D341Med (cell line): ENCODE data around the gene LNPK.
"Not testable (repeated sequence)": the region's sequence is repeated elsewhere in the genome, so short reads cannot be mapped to it uniquely, and the experiment has no call there.

Experiments
- DNase-seq: peaks from one replicate; pipeline ENCODE4 v3.0.0; 2012; ENCODE audit warnings: low spot score

Gene LNPK

GRCh38 chr2:176001916-176002687 lies at the start of gene LNPK:
TSS of gene LNPK (minus strand) at chr2:176002267. CDS start at chr2:175995584, 6,683 bp downstream.
- DNase-seq = peak; percentile 94

- no peak for DNase-seq
Observed at GRCh38 chr2:176039375-176039774, 37.3 kb upstream of the LNPK start.

- no peak for DNase-seq
Observed at GRCh38 chr2:176038694-176039093, 36.6 kb upstream of the LNPK start.

GRCh38 chr2:176035013-176035691 lies 33.1 kb upstream of the LNPK start:
- no peak for DNase-seq

- DNase-seq = no peak
Observed at GRCh38 chr2:176027806-176028205, 25.7 kb upstream of the LNPK start.

GRCh38 chr2:176025932-176026331 lies 23.9 kb upstream of the LNPK start:
- no peak for DNase-seq

- DNase-seq = no peak
Observed at GRCh38 chr2:176024083-176024482, 22.0 kb upstream of the LNPK start.

- no peak for DNase-seq
Observed at GRCh38 chr2:176022048-176022447, 20.0 kb upstream of the LNPK start.

- no peak for DNase-seq
Observed at GRCh38 chr2:176020400-176020799, 18.3 kb upstream of the LNPK start.

GRCh38 chr2:176018708-176019107 lies 16.6 kb upstream of the LNPK start:
- DNase-seq = no peak

GRCh38 chr2:176009445-176009844 lies 7.4 kb upstream of the LNPK start:
- DNase-seq = no peak

- no peak for DNase-seq
Observed at GRCh38 chr2:176004934-176005333, 2.9 kb upstream of the LNPK start.

- DNase-seq = no peak
Observed at GRCh38 chr2:176003958-176004357, 1.9 kb upstream of the LNPK start.

- DNase-seq = no peak
Observed at GRCh38 chr2:176002688-176003210, 682 bp upstream of the LNPK start.

GRCh38 chr2:176001281-176001915 lies 669 bp downstream of the LNPK start:
- peak; percentile 57 for DNase-seq

GRCh38 chr2:175999283-175999819 lies 2.7 kb downstream of the LNPK start:
- no peak for DNase-seq

GRCh38 chr2:175990099-175990498 lies 12.0 kb downstream of the LNPK start:
- DNase-seq = no peak

- not testable (repeated sequence) for DNase-seq
Observed at GRCh38 chr2:175987126-175987525, 14.9 kb downstream of the LNPK start.

- no peak for DNase-seq
Observed at GRCh38 chr2:175984846-175985245, 17.2 kb downstream of the LNPK start.

- DNase-seq = peak; percentile 55
Observed at GRCh38 chr2:175981551-175981950, 20.5 kb downstream of the LNPK start.

GRCh38 chr2:175976391-175977157 lies 25.5 kb downstream of the LNPK start:
- DNase-seq = no peak

- DNase-seq = no peak
Observed at GRCh38 chr2:175973373-175973772, 28.7 kb downstream of the LNPK start.
